Left renal cortex interstitium (tissue), 4 donors: ENCODE results near the gene ZNF440. TPM values are rescaled to one million over a fixed set of nuclear protein-coding genes. Genes with fewer than 3 reads are reported as not detected.
A peak's percentile ranks its signal among the peaks of the same experiment; 100 is the strongest.
"Not testable (repeated sequence)": the region's sequence is repeated elsewhere in the genome, so short reads cannot be mapped to it uniquely, and the experiment has no call there.

Experiments used
- DNase-seq, 4 donors: peaks; one replicate each; pipeline ENCODE4 v3.0.0-alpha.2; 2013; ENCODE audit warnings: low read depth in 4 of 4, low spot score in 2 of 4, missing footprints in 1 of 4
- polyA plus RNA-seq, 4 donors: library from polyadenylated mRNA; unstranded; fragments of 120-200 nt; gene quantifications; one replicate each; pipeline ENCODE4 v1.2.1, GENCODE V29; 2013; ENCODE audit not compliant: insufficient read length in 4 of 4

Gene ZNF440
- polyA plus RNA-seq: 10 to 100 TPM; 11.8 to 26.0 (median 16.2) TPM

DNA sequence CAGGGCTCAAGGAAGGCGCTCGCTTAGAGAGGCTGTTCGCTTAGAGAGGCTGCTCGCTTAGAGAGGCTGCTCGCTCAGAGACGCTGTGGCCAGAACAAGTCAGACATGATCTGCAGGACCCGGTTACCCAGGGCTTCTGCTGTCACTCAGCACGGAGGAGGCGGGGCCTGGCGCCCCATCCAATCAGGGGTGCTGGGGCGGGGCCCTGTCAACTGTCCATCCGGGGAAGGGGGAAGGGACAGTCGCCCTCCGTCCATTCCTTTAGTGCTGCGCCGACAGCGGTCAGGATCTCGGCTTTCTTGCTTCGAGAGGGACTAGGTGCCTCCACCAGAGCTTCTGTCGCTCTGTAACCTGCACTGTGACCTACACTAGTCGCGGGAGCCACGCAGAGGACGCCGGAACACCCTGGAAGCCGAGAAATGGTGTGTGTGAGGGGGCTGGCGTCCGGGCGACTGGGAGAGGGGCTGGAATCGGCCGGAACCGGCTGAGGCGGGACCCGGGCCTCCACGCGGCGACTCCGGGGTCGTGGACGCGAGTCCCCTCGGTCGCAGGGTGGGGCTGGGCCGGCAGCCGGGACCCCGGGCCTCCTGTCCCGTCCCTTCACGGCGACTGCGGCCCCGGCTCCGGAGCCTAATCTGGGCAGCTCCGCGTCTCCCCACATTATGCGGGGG lies at the start of gene ZNF440:
TSS of gene ZNF440 (plus strand) at position 245 of the 671 bp plus-strand sequence. CDS start at position 420, 175 bp downstream.
- peak; percentile 85 to 95 (median 89) for DNase-seq

GRCh38 chr19:11766597-11767591 lies 47.2 kb upstream of the ZNF440 start, which contains the start of gene ZNF441:
TSS of gene ZNF441 (plus strand) at chr19:11767000. CDS start at chr19:11767194, 194 bp downstream.
- DNase-seq: peak; percentile 90 to 96 (median 94)

DNA sequence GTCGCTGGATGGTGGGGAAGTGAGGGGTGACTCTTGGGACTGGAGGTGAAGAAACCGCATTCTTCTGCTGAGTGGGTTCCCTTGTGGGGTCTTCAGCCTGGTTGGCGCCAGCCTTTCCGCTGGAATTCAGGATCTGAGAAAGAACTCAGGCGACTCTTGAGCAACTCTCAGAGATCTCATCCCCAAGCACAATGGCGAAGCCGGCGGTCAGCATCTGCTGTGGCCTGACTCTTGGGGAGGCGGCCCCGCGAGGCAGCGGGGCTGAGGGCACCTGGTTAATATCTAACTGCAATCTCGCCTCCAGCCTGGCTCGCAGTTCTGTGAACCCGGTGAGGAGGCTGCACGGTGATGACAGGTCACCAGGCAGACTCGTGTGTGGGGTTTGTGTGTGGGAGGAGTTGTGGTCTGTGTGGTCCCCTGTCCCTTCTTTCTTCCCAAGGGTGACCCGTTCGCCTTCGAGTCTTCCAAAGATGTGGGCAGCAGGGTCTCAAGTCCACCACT lies 46.4 kb upstream of the ZNF440 start:
- peak; percentile 20 to 39 (median 34) for DNase-seq

GRCh38 chr19:11769995-11770394 lies 44.1 kb upstream of the ZNF440 start:
- no peak for DNase-seq

GRCh38 chr19:11771520-11771919 lies 42.6 kb upstream of the ZNF440 start:
- DNase-seq: not testable (repeated sequence)

DNA sequence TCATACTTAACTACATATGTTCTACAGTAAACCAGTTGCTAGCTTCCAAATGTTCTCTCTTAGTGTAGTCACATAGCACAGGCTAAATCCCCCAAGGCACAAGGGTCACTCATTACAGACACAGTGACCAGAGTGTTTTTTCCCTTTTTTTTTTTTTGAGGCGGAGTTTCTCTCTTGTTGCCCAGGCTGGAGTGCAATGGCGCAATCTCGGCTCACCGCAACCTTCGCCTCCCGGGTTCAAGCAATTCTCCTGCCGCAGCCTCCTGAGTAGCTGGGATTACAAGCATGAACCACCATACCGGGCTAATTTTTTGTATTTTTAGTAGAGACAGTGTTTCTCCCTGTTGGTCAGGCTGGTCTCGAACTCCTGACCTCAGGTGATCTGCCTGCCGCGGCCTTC lies 37.4 kb upstream of the ZNF440 start:
- DNase-seq: not testable (repeated sequence)

- DNase-seq: no peak
These were observed 33.5 kb upstream of the ZNF440 start for GRCh38 chr19:11780431-11781020.

DNA sequence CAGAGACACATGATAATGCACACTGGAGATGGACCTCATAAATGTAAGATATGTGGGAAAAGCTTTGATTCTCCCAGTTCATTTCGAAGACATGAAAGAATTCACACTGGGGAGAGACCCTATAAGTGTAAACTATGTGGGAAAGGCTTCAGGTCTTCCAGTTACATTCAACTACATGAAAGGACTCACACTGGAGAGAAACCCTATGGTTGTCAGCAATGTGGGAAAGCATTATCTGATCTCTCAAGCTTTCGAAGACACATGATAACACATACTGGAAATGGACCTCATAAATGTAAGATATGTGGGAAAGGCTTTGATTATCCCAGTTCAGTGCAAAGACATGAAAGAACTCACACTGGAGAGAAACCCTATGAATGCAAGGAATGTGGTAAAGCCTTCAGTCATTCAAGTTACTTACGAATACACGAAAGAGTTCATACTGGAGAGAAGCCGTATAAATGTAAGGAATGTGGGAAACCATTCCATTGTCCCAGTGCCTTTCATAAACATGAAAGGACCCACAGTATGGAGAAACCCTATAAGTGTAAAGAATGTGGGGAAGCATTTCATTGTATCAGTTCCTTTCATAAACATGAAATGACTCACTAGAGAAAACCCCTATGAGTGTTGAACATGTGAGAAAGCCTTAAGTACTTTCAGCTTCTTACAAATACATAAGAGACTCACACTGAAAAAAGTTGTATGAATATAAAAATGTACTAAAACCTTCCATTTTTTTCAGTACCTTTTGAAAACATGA lies 32.6 kb upstream of the ZNF440 start:
- DNase-seq: no peak

- no peak for DNase-seq
These were observed 30.3 kb upstream of the ZNF440 start for GRCh38 chr19:11783767-11784166.

DNA sequence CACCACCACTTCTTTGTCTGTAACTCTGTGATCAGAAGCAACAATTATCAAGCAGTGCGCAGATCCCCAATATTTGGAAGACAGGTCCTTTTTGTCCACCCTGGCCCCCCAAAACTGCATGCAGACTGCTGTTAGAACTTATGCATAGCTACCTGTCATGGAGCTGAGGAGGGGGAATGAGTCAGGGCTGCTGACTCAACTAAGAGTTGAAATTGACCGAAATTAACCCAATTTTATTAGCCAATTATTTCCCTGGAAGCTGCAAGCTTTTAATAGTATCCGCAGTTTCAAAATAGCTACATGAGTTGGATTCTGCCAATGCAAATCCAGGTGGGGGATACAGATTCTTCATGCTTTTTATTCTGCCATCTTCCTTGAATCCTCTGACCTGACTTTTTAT lies 29.7 kb upstream of the ZNF440 start:
- DNase-seq: no peak

DNA sequence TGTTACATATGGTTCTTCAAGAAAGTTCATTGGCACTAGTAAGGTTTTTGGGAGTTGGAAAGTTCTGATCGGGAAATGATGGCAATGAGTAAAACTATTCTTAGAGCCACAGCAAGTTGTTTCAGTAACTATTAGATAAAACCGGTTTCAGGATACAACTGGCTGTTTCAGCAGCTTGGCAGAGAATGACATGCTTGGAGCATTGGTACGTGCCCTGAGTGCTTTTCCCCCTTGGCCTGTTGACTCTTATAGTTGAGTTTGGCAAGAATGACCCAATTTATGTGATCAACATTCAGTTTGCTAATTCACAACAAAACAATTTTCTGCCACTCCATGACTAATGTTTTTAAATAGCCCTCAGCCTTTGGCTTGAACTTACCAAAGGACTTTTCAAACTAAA lies 26.5 kb upstream of the ZNF440 start:
- no peak for DNase-seq

GRCh38 chr19:11792942-11793341 lies 21.1 kb upstream of the ZNF440 start:
- no peak for DNase-seq

DNA sequence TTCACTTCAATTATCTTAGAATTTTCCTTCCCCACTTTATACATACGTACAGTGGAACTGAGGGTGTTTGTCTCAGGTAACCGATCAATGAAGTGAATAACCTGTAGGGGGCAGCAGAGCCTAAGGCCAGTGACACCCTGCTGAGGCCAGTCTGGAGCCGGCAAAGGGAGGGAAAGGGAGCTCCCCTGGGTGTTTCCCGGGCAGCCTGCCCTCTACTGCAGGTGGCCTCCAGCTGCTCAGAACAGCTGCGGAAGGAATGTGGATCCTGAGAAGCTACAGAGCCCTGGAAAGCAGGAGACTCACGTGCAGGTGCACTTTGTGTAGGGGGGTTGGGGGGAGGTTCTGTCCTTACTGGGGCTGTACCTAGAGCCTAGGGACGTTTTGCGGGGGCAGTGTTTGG lies 16.6 kb upstream of the ZNF440 start:
- DNase-seq: peak; percentile 67 to 89 (median 77)

GRCh38 chr19:11798391-11799330 lies 15.4 kb upstream of the ZNF440 start, which contains the start of gene ZNF491:
TSS of gene ZNF491 (plus strand) at chr19:11798523. CDS start at chr19:11805954, 7,431 bp downstream.
- DNase-seq: peak; percentile 76 to 92 (median 82)

DNA sequence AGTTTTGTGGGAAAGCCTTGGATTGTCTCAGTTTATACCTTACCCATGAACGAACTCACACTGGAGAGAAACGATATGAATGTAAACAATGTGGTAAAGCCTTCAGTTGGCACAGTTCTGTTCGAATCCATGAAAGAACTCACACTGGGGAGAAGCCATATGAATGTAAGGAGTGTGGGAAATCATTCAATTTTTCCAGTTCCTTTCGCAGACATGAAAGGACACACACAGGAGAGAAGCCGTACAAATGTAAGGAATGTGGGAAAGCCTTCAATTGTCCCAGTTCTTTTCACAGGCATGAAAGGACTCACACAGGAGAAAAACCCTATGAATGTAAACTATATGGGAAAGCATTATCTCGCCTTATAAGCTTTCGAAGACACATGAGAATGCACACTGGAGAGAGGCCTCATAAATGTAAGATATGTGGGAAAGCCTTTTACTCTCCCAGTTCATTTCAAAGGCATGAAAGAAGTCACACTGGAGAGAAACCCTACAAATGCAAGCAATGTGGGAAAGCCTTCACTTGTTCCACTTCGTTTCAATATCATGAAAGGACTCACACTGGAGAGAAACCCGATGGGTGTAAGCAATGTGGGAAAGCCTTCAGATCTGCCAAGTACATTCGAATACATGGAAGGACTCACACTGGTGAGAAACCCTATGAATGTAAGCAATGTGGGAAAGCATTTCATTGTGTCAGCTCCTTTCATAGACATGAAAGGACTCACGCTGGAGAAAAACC lies 7.5 kb upstream of the ZNF440 start:
- DNase-seq: no peak

- DNase-seq: no peak
These were observed 7.0 kb upstream of the ZNF440 start for GRCh38 chr19:11807099-11807380.

DNA sequence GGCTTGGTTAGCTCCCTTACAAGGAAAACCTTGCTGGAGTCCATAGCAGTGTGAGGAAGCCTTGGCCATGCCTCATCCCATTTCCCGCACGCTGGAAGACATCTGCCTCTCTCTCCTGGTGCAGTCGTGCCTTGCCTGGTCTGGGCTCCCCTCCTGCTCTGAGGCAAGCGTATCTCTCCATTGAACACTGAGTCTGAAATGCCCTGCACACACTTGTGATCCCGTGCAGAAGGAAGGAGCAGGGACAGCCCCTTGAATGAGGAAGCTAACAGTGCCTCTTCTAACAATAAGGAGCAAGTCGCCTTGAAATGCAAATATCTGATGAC lies 407 bp upstream of the ZNF440 start:
- DNase-seq: no peak

GRCh38 chr19:11814700-11815035 lies 595 bp downstream of the ZNF440 start:
- peak in 2 of 4 donors; percentile 19 to 21 for DNase-seq
